HepG2 (cell line): ENCODE measurements around the gene PPOX. TPM values are rescaled to one million over a fixed set of nuclear protein-coding genes. Genes with fewer than 3 reads are reported as not detected.

Source experiments
- DMAP1 ChIP-seq: IDR thresholded peaks from 2 replicates; pipeline ENCODE4 v1.6.1; 2016
- HNRNPLL ChIP-seq: fragments of 200-400 bp; formaldehyde crosslinking; IDR thresholded peaks from 2 replicates; pipeline ENCODE4 v1.6.1; 2017; ENCODE audit warnings: mild to moderate bottlenecking, low read depth, low read length; ENCODE audit not compliant: poor library complexity, severe bottlenecking
- HOXA3 ChIP-seq: sonication (generic); formaldehyde crosslinking; IDR thresholded peaks from 2 replicates; pipeline ENCODE4 v1.5.0; 2020; ENCODE audit warnings: missing genetic modification reagents
- MTF1 ChIP-seq: sonication (generic); formaldehyde crosslinking; IDR thresholded peaks from 2 replicates; pipeline ENCODE4 v1.5.0; 2020; ENCODE audit warnings: missing genetic modification reagents
- NCOR1 ChIP-seq: fragments of 200-600 bp; sonication (generic); IDR thresholded peaks from 2 replicates; pipeline ENCODE4 v1.7.0; 2017; ENCODE audit warnings: antibody characterized with exemption, low read length, borderline replicate concordance
- NPAS2 ChIP-seq: sonication (generic); formaldehyde crosslinking; IDR thresholded peaks from 2 replicates; pipeline ENCODE4 v1.8.0; 2022; ENCODE audit warnings: mild to moderate bottlenecking, missing genetic modification reagents, borderline replicate concordance
- PHF21A ChIP-seq: sonication (generic); formaldehyde crosslinking; IDR thresholded peaks from 2 replicates; pipeline ENCODE4 v1.5.0; 2020; ENCODE audit warnings: mild to moderate bottlenecking, missing genetic modification reagents
- RAD21 ChIP-seq: fragments of 450-650 bp; formaldehyde crosslinking; IDR thresholded peaks from 2 replicates; pipeline ENCODE4 v1.5.0; 2020; ENCODE audit warnings: mild to moderate bottlenecking
- REPIN1 ChIP-seq: sonication (generic); formaldehyde crosslinking; IDR thresholded peaks from 2 replicates; pipeline ENCODE4 v1.8.0; 2022; ENCODE audit warnings: missing genetic modification reagents, low read depth, mild to moderate bottlenecking, borderline replicate concordance
- SMARCC2 ChIP-seq: fragments of 450-650 bp; IDR thresholded peaks from 2 replicates; pipeline ENCODE4 v1.6.1; 2017; ENCODE audit warnings: antibody characterized with exemption, mild to moderate bottlenecking
- TCF7 ChIP-seq: sonication (generic); IDR thresholded peaks from 2 replicates; pipeline ENCODE4 v1.6.1; 2016; ENCODE audit warnings: antibody characterized with exemption, low read depth
- TGIF2 ChIP-seq: IDR thresholded peaks from 2 replicates; pipeline ENCODE4 v1.6.1; 2016; ENCODE audit warnings: control low read depth, missing compliant biosample characterization
- ZBTB20 ChIP-seq: sonication (generic); formaldehyde crosslinking; IDR thresholded peaks from 2 replicates; pipeline ENCODE4 v1.8.1; 2023; ENCODE audit warnings: missing genetic modification reagents, low read depth, mild to moderate bottlenecking, borderline replicate concordance
- ZNF138 ChIP-seq: sonication (generic); formaldehyde crosslinking; IDR thresholded peaks from 2 replicates; pipeline ENCODE4 v1.5.0; 2020; ENCODE audit warnings: mild to moderate bottlenecking, low read depth, missing genetic modification reagents
- ZNF180 ChIP-seq: sonication (generic); formaldehyde crosslinking; IDR thresholded peaks from 2 replicates; pipeline ENCODE4 v1.4.0; 2020; ENCODE audit warnings: low read depth, missing genetic modification reagents, borderline replicate concordance
- ZNF674 ChIP-seq: sonication (generic); formaldehyde crosslinking; IDR thresholded peaks from 2 replicates; pipeline ENCODE4 v1.5.0; 2020; ENCODE audit warnings: low read depth, mild to moderate bottlenecking, missing genetic modification reagents
- polyA plus RNA-seq, 8 experiments: library from polyadenylated mRNA; depleted of rRNA in 3 of 8; stranded (reverse) in 7 of 8; unstranded in 1 of 8; fragments of >200 nt; fragmentation: Illumina TruSeq in 4 of 8; extraction: Trizol in 4 of 8; gene quantifications; 2 replicates each; pipeline versions ENCODE4 v1.2.1 to v1.2.3, GENCODE V29; 2011 to 2016; ENCODE audit warnings: low read depth in 4 of 8, missing spikeins in 1 of 8, mixed read lengths in 1 of 8; ENCODE audit not compliant: insufficient read depth in 1 of 8
- total RNA-seq, 5 experiments: library from RNA; depleted of rRNA; stranded (reverse); fragments of >200 nt; fragmentation: Illumina TruSeq; extraction: Trizol; gene quantifications; 2 replicates each; pipeline ENCODE4 v1.2.3, GENCODE V29; 2016; ENCODE audit warnings: low read depth in 1 of 5
- TF ChIP-seq, protein P1 (sequence below): sonication (generic); formaldehyde crosslinking; IDR thresholded peaks from 2 replicates; pipeline ENCODE4 v1.4.0; 2020; ENCODE audit warnings: missing genetic modification reagents, low read depth, mild to moderate bottlenecking, borderline replicate concordance
- TF ChIP-seq, protein P2 (sequence below): sonication (generic); formaldehyde crosslinking; IDR thresholded peaks from 2 replicates; pipeline ENCODE4 v1.9.0; 2021; ENCODE audit warnings: missing genetic modification reagents, mild to moderate bottlenecking, borderline replicate concordance
- TF ChIP-seq, protein P3 (sequence below), 2 experiments: sonication (generic) in 1 of 2; formaldehyde crosslinking in 1 of 2; IDR thresholded peaks; 2 replicates each; pipeline versions ENCODE4 v1.4.0 to v1.6.1; 2018 to 2020; ENCODE audit warnings: missing genetic modification reagents in 2 of 2, borderline replicate concordance in 1 of 2, low read depth in 1 of 2, mild to moderate bottlenecking in 1 of 2, missing biosample characterization in 1 of 2
- TF ChIP-seq, protein P4 (sequence below): sonication (generic); formaldehyde crosslinking; IDR thresholded peaks from 2 replicates; pipeline ENCODE4 v1.4.0; 2020; ENCODE audit warnings: mild to moderate bottlenecking, missing genetic modification reagents
- TF ChIP-seq, protein P5 (sequence below): sonication (generic); formaldehyde crosslinking; IDR thresholded peaks from 2 replicates; pipeline ENCODE4 v1.4.0; 2020; ENCODE audit warnings: missing genetic modification reagents, mild to moderate bottlenecking, borderline replicate concordance

Gene PPOX
- total and polyA plus RNA-seq, 2 of the 13 experiments (the other 11 are each of a cell fraction or from before 2014, with no cell fraction given), result 15.5 to 27.7 TPM

DNA sequence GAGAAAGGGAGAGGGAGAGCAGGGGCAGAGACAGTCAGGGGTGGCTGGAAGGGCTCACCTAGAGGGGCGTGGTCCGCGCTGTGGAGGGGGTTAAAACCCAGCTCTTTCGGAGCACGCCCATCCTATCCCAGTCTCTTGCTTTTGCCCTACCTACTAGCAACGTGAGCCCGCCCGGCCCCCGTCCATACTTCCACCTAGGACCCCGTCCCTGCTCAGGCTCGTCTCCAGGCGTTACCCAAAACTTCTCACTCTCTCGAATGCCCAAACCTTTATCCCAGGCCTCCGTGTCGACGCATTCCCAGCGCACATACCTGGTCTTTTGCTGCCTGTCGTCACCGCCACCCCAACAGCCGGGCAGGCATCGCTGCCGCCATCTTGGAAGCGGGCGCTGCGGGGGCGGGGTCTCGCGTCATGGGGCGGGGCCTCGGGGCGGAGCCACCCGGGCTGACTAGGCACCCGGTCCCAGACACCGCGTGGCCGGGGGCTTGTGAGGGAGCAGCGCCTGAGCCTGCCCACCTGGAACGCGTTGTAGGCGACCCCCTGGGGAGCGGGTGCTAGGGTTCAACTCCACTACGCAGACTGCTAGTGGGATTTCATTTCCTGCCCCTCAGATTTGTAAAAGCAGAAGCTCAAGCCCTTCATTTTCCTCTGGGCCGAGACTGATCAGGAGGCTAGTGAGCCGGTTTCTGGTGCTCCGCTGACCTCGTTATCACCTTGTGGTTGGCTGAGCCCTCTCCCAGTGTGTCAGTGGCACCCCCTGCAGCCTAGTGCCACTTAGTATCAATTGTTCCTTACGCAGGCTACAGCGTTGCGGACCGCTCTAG, 11.1 kb downstream of the PPOX start, which contains the start of gene B4GALT3 (continued):
- TF ChIP-seq, protein P1, sequence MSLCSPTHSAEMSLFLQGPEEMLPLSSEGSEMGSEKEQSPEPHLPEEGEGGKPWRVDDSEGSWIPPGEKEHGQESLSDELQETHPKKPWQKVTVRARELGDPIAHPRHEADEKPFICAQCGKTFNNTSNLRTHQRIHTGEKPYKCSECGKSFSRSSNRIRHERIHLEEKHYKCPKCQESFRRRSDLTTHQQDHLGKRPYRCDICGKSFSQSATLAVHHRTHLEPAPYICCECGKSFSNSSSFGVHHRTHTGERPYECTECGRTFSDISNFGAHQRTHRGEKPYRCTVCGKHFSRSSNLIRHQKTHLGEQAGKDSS (CRISPR knock-in tag), result peak; percentile 94
- TF ChIP-seq NCOR1 (no peak), HOXA3 (CRISPR knock-in tag) (peak; percentile 98), NPAS2 (peak; percentile 67; the same call in 1 of the 2 replicates), TGIF2 (peak; percentile 86; the same call in 1 of the 2 replicates), ZBTB20 (CRISPR knock-in tag) (peak; percentile 83; the same call in 1 of the 2 replicates), PHF21A (CRISPR knock-in tag) (peak; percentile 75), HNRNPLL (peak; percentile 57), TCF7 (no peak), ZNF180 (no peak), RAD21 (peak; percentile 55), SMARCC2 (no peak), REPIN1 (no peak), ZNF138 (CRISPR knock-in tag) (no peak), MTF1 (CRISPR knock-in tag) (no peak), ZNF674 (CRISPR knock-in tag) (no peak), DMAP1 (CRISPR knock-in tag) (peak; percentile 98)
- TF ChIP-seq, protein P2, sequence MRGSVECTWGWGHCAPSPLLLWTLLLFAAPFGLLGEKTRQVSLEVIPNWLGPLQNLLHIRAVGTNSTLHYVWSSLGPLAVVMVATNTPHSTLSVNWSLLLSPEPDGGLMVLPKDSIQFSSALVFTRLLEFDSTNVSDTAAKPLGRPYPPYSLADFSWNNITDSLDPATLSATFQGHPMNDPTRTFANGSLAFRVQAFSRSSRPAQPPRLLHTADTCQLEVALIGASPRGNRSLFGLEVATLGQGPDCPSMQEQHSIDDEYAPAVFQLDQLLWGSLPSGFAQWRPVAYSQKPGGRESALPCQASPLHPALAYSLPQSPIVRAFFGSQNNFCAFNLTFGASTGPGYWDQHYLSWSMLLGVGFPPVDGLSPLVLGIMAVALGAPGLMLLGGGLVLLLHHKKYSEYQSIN, result no peak
- TF ChIP-seq, protein P3, sequence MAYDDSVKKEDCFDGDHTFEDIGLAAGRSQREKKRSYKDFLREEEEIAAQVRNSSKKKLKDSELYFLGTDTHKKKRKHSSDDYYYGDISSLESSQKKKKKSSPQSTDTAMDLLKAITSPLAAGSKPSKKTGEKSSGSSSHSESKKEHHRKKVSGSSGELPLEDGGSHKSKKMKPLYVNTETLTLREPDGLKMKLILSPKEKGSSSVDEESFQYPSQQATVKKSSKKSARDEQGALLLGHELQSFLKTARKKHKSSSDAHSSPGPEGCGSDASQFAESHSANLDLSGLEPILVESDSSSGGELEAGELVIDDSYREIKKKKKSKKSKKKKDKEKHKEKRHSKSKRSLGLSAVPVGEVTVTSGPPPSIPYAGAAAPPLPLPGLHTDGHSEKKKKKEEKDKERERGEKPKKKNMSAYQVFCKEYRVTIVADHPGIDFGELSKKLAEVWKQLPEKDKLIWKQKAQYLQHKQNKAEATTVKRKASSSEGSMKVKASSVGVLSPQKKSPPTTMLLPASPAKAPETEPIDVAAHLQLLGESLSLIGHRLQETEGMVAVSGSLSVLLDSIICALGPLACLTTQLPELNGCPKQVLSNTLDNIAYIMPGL (CRISPR knock-in tag; IDR thresholded peaks at IDR 0.05; ENCODE audit: borderline replicate concordance in 1 of 2, low read depth in 1 of 2), result peak; percentile 55 to 88; a peak in 3 of 4 replicates
- TF ChIP-seq, protein P4, sequence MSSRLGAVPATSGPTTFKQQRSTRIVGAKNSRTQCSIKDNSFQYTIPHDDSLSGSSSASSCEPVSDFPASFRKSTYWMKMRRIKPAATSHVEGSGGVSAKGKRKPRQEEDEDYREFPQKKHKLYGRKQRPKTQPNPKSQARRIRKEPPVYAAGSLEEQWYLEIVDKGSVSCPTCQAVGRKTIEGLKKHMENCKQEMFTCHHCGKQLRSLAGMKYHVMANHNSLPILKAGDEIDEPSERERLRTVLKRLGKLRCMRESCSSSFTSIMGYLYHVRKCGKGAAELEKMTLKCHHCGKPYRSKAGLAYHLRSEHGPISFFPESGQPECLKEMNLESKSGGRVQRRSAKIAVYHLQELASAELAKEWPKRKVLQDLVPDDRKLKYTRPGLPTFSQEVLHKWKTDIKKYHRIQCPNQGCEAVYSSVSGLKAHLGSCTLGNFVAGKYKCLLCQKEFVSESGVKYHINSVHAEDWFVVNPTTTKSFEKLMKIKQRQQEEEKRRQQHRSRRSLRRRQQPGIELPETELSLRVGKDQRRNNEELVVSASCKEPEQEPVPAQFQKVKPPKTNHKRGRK (CRISPR knock-in tag), result no peak
- TF ChIP-seq, protein P5, sequence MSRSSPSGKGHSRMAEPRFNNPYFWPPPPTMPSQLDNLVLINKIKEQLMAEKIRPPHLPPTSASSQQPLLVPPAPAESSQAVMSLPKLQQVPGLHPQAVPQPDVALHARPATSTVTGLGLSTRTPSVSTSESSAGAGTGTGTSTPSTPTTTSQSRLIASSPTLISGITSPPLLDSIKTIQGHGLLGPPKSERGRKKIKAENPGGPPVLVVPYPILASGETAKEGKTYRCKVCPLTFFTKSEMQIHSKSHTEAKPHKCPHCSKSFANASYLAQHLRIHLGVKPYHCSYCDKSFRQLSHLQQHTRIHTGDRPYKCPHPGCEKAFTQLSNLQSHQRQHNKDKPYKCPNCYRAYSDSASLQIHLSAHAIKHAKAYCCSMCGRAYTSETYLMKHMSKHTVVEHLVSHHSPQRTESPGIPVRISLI (CRISPR knock-in tag), result peak; percentile 45; the same call in 1 of the 2 replicates
